ENCODE results near the gene GATAD2A. TPM values are rescaled to one million over a fixed set of nuclear protein-coding genes. Genes with fewer than 3 reads are reported as not detected.

The GATAD2A gene
- total and polyA plus RNA-seq, 2 of the 13 experiments (the other 11 are each of a cell fraction or from before 2014, with no cell fraction given), result 16.8 to 28.6 TPM

GRCh38 chr19:19542507-19542906, 137.0 kb downstream of the GATAD2A start (continued):
- TF ChIP-seq ZNF577 (CRISPR knock-in tag; IDR thresholded peaks at IDR 0.05; ENCODE audit: borderline replicate concordance, low read depth) (no peak), ZKSCAN5 (CRISPR knock-in tag; IDR thresholded peaks at IDR 0.05) (no peak), RNF2 (conservative IDR thresholded peaks at IDR 0.05; ENCODE audit: low read depth) (no peak)

- H3K9me3 ChIP-seq (ENCODE audit: low read length), result no peaks in the 10 kb centered on the region
- CTCF ChIA-PET (ENCODE audit: low intra/inter-chr PET ratio, low total read pairs), result no interaction called here
- H3K79me2 ChIP-seq (ENCODE audit: insufficient read depth, low read length), result no peaks in the 10 kb centered on the region
- peaks cover 4 to 29% of the 10 kb centered on the region in 2 experiments; a peak in 4 of 5 replicates for H3K27me3 ChIP-seq (ENCODE audit: control insufficient read depth in 1 of 2, insufficient read depth in 2 of 2, low read length in 2 of 2)
- H4K20me1 ChIP-seq (ENCODE audit: insufficient read depth, low read length), result no peaks in the 10 kb centered on the region
- DNase-seq (ENCODE audit: low spot score) (no peak), FAIRE-seq (no peak), ATAC-seq (no peak)
- BruUV-seq (replicated peaks), result no TSS peak
- no peak overlapping the region for H3K9ac ChIP-seq (ENCODE audit: insufficient read depth, low read depth, low read length)
- no peak overlapping the region for H3K4me3 ChIP-seq (replicated peaks in 1 of 3; ENCODE audit: insufficient read depth in 1 of 3, low read depth in 2 of 3, low read length in 3 of 3)
- intact Hi-C loops (cut with micrococcal nuclease; ENCODE audit: unreplicated experiment), result no loop called here
- no peaks in the 10 kb centered on the region for H3K36me3 ChIP-seq (replicated peaks in 1 of 2; ENCODE audit: control insufficient read depth in 1 of 2, insufficient read depth in 2 of 2, low read length in 2 of 2)
- POLR2A ChIA-PET, result no interaction called here
- H3K4me1 ChIP-seq (ENCODE audit: insufficient read depth, low read length), result 0 out of 2 replicates have a peak, but pooled peaks cover 5% of the 10 kb centered on the region
- in situ Hi-C loops (cut with HindIII; ENCODE audit: extremely low pct_ligation_motif_present, low pct_unique_long_range_greater_than_20kb), result loop anchor here (25.0 kb wide), 1 partner anchor 419 kb away; no protein-coding TSS in a partner anchor
- H3K4me2 ChIP-seq (ENCODE audit: low read depth, low read length), result no peak overlapping the region
- TF ChIP-seq HNRNPLL (IDR thresholded peaks at IDR 0.05; ENCODE audit: low read depth, low read length, poor library complexity, severe bottlenecking) (no peak), TBP (CRISPR knock-in tag; IDR thresholded peaks at IDR 0.05) (no peak), ARID3A (IDR thresholded peaks at IDR 0.05; ENCODE audit: low read depth, low read length) (no peak), ZNF282 (IDR thresholded peaks at IDR 0.05; ENCODE audit: partially characterized antibody) (no peak), TCF7L2 (IDR thresholded peaks at IDR 0.05; ENCODE audit: low read depth, low read length) (no peak)
- TF ChIP-seq, protein P1, sequence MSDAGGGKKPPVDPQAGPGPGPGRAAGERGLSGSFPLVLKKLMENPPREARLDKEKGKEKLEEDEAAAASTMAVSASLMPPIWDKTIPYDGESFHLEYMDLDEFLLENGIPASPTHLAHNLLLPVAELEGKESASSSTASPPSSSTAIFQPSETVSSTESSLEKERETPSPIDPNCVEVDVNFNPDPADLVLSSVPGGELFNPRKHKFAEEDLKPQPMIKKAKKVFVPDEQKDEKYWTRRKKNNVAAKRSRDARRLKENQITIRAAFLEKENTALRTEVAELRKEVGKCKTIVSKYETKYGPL (CRISPR knock-in tag; IDR thresholded peaks at IDR 0.05), result no peak
- TF ChIP-seq, protein P2, sequence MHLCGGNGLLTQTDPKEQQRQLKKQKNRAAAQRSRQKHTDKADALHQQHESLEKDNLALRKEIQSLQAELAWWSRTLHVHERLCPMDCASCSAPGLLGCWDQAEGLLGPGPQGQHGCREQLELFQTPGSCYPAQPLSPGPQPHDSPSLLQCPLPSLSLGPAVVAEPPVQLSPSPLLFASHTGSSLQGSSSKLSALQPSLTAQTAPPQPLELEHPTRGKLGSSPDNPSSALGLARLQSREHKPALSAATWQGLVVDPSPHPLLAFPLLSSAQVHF (CRISPR knock-in tag; IDR thresholded peaks at IDR 0.05), result no peak
- TF ChIP-seq, protein P3, sequence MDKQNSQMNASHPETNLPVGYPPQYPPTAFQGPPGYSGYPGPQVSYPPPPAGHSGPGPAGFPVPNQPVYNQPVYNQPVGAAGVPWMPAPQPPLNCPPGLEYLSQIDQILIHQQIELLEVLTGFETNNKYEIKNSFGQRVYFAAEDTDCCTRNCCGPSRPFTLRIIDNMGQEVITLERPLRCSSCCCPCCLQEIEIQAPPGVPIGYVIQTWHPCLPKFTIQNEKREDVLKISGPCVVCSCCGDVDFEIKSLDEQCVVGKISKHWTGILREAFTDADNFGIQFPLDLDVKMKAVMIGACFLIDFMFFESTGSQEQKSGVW (CRISPR knock-in tag; IDR thresholded peaks at IDR 0.05; ENCODE audit: borderline replicate concordance), result no peak
- H2AFZ ChIP-seq (ENCODE audit: low read length), result no peak overlapping the region
- 60% methylated on average over 2 of the region's 13 CpGs for WGBS (ENCODE audit: low lambda C conversion rate)
- no peak overlapping the region for H3K27ac ChIP-seq (ENCODE audit: extremely low read length, insufficient read depth, low read length)
Measured at GRCh38 chr19:19543101-19543500, 137.6 kb downstream of the GATAD2A start.
